Dedifferentiated amniotic fluid mesenchymal stem cell (primary cell): Measurements from ENCODE around the gene CBLN3.
"Not testable (repeated sequence)": the region's sequence is repeated elsewhere in the genome, so short reads cannot be mapped to it uniquely, and the experiment has no call there.

Source experiments
- DNase-seq: peaks from one replicate; pipeline ENCODE4 v3.0.0-alpha.2; 2016; ENCODE audit errors: extremely low spot score

CBLN3 gene

GRCh38 chr14:24403294-24403998 lies 26.0 kb downstream of the CBLN3 start:
- peak; percentile 19 for DNase-seq

GRCh38 chr14:24401810-24402702 lies 27.4 kb downstream of the CBLN3 start:
- DNase-seq = no peak

GRCh38 chr14:24399999-24400718 lies 29.3 kb downstream of the CBLN3 start:
- DNase-seq = no peak

DNA sequence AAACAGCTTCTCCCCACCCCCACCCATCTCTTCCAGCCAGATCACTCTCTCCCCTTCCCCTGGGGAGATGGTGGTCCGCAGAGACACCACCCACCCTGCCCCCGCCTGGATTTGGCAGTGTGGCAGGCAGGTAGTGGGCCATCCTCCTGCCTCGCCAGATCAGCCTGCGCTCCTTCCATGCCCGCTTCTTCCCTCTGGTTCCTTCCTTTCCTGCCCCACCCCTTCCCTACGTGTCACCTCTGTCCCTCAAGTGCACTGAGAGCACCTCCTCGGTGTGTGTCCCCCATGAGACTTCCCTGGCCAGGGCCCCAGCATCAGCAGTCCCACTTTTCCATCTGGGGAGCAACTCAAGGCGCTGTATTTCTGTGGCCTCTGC lies 30.0 kb downstream of the CBLN3 start:
- no peak for DNase-seq

DNA sequence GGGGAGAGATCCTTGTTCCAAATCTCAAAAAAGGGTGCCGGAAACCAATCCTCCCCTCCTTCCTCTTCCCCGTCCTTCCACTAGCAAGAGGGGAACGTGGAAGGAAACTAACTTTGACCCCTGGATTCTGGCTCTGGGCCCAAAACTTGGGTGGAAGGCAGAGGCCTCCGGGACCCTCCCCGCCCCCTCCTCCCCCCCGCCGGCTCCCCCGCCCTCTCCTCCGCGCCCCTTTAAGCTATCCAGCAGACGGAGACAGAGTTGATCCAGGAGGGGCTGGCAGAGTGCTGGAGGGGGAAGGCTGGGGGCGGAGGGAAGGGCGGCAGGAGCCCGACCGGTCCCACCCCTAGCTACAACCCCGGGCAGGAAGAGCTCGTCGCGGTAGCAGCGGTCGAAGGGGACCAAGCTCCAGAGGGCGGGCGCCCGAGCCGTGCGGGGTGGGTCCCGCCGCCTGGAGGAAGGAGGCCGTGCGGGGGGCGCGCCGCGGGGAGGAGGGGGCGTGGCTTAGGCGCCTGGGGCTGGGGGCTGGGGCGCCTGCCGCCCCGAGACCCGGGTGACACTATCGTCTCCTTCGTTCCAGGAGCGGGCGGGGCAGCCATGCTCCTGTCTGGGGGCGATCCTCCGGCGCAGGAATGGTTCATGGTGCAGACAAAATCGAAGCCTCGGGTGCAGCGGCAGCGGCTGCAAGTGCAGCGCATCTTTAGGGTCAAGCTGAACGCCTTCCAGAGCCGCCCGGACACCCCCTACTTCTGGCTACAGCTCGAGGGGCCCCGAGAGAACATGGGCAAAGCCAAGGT lies 30.6 kb downstream of the CBLN3 start, which contains the start of gene NYNRIN:
Gene NYNRIN (plus strand): TSS at position 351 of the 794 bp plus-strand sequence. CDS start 244 bp downstream, at position 595.
- DNase-seq = no peak

DNA sequence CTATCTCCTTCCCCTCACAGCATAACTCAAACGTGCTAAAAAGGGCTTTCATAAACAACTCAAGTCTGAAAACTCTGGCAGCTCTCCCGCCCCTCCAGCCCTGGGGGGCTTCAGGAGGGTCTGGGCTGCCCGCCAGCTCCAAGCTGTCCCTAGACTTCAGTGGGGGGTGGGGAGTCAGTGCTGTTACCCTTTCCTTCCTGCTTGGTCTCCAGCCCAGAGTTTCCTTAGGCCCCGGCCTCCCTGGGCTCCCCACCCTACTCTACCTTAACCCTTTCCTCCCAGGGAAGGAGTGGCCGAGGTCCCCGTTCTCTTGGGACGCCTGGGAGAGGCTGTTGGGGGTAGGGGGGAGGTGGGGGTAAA lies 31.2 kb downstream of the CBLN3 start:
- DNase-seq = no peak

DNA sequence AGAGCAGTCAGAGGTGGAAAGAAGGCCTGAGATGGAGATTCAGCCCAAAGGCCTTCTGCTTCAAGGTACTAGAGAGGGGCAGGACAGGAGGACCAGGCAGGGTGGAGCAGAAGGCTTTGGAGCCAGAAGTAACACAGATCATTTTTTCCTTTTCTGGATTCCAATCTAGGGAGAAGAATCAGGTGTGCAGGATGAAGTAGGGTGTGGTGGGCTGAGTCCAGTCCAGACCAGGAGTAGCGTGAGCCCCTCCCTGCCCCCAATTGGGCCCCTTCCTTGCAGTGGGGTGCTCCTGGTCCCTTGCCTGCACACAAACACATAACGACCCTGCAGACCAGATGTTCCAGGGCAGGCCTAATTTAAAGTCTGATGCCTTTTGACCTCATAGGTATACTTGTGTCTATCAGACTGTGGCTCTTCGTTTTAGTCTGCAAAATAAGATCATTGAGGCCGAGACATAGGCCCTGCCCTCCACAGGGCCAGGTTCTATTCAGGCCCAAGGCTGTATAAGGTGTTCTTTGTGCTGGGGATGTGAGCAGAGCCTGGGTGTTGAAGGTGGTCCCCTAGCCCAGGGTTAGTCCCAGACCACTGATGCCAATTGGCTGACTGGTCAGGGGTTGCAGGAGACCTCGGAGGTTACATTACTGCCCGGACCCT lies 31.7 kb downstream of the CBLN3 start:
- DNase-seq = no peak

GRCh38 chr14:24395609-24396582 lies 33.6 kb downstream of the CBLN3 start:
- DNase-seq = no peak

- no peak for DNase-seq
These were observed 35.2 kb downstream of the CBLN3 start for GRCh38 chr14:24394275-24394674.

DNA sequence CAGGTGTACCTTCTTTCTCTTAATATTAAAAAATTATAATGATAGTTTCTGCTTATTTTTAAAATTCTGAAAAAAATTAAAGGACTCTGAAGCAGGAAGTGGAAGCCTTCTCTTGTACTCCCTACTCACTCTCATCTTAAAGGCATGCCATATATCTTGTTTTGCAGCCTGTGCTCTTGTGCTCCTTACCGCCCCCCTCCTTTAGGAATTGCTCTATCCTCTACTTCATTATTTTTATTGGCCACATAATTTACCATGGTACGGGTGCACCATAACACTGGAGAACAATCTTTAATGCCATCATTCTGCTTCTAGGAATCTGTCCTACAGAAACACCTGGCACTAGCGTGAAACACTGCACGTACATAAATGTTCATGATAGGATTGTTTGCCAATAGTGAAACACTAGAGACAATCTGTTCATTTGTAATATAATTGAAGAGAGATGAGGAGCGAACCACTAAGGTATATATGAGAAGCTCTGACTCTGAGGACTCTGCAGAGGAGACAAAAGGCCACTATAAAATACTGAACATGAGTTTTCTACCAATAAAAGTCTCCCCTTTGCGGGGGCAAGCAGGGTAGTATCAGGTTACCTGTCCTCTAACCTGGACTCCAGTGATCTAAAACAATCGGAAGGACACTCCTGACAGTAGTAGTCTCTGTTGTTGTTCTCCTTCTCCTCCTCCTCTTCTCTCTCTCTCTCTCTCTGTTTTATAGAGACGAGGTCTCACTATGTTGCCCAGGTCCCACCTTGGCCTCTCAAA lies 37.0 kb downstream of the CBLN3 start:
- DNase-seq = no peak

- DNase-seq = no peak
These were observed 38.6 kb downstream of the CBLN3 start for GRCh38 chr14:24390701-24391468.

DNA sequence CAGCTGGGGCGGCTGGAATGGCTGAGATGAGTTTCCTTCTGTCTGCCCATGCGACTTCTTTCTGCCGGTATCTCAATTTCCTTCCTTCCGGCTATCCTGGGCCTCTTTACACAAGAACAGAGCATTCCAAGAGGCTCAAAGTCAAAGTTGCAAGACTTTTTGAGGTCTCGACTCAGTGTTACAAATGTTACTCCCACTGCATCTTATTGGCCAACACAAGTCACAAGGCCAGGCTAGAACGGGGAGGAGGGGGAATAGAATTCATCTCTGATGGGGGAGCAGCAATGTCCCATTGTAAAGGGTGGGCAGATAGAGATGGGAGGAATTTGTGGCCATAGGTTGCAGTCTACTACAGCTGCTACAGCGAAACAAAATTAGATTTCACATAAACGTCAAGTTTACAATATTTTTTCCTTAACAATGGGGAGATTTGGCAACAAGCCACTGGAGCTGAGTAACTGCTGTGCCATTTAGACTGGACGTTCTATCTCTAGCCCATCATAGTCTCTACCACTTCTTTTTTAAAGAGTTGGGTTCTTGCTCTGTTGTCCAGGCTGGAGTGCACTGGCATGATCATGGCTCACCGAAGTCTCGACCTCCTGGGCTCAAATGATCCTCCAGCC lies 40.1 kb downstream of the CBLN3 start:
- DNase-seq = no peak

GRCh38 chr14:24388474-24389179 lies 40.8 kb downstream of the CBLN3 start:
- DNase-seq = no peak

- not testable (repeated sequence) for DNase-seq
These were observed 41.9 kb downstream of the CBLN3 start for GRCh38 chr14:24387579-24387978.

DNA sequence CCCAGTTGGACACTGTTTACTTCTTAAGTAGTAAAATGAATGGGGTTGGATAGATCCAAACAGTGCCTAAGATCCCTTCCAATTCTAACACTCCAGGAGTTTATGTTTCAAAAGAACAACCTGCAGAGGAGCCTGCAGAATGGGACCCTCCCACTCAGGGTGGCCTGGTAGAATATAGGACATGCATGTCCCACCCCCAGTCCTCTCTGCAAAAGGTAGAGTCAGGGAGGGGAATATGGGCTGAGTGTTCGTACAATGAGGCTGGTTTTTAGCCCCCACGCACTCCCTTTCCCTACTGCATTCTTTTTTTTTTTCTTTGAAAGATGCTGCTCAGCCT lies 42.5 kb downstream of the CBLN3 start:
- DNase-seq = no peak

- DNase-seq = no peak
These were observed 43.9 kb downstream of the CBLN3 start for GRCh38 chr14:24385524-24385923.

GRCh38 chr14:24384169-24384568 lies 45.3 kb downstream of the CBLN3 start:
- DNase-seq = no peak

GRCh38 chr14:24382064-24382371 lies 47.5 kb downstream of the CBLN3 start:
- no peak for DNase-seq
